ENCODE results near the gene USP50. TPM values are rescaled to one million over a fixed set of nuclear protein-coding genes. Genes with fewer than 3 reads are reported as not detected.
"Not testable (repeated sequence)": the region's sequence is repeated elsewhere in the genome, so short reads cannot be mapped to it uniquely, and the experiment has no call there.

The USP50 gene
- total RNA-seq, 1 donor from 2014 or later, result not detected

GRCh38 chr15:50501815-50502214 is 44.7 kb downstream of the USP50 start:
- no peak for TF ChIP-seq CTCF (IDR thresholded peaks at IDR 0.05; ENCODE audit: insufficient read depth, low read length, poor library complexity, severe bottlenecking)
- Histone ChIP-seq H3K36me3 (ENCODE audit: control insufficient read depth, insufficient read depth, low read length) (no peaks in the 10 kb centered on the region), H3K27me3 (ENCODE audit: control insufficient read depth, insufficient read depth, low read length) (no peaks in the 10 kb centered on the region)

GRCh38 chr15:50500352-50500751 is 46.1 kb downstream of the USP50 start:
- no peak for DNase-seq (ENCODE audit: low read depth)
- Histone ChIP-seq H3K4me3 (ENCODE audit: low read depth, low read length) (no peak overlapping the region), H3K36me3 (ENCODE audit: control insufficient read depth, insufficient read depth, low read length) (no peaks in the 10 kb centered on the region), H3K27me3 (ENCODE audit: control insufficient read depth, insufficient read depth, low read length) (no peaks in the 10 kb centered on the region)
- no peak for TF ChIP-seq CTCF (IDR thresholded peaks at IDR 0.05; ENCODE audit: insufficient read depth, low read length, poor library complexity, severe bottlenecking)

More at GRCh38 chr15:50501815-50502214, 44.7 kb downstream of the USP50 start:
- H3K4me3 ChIP-seq (ENCODE audit: low read depth, low read length), result no peak overlapping the region
- DNase-seq (ENCODE audit: low read depth), result no peak

GRCh38 chr15:50496692-50497091 is 49.8 kb downstream of the USP50 start:
- Histone ChIP-seq H3K4me3 (ENCODE audit: low read depth, low read length) (no peak overlapping the region), H3K27me3 (ENCODE audit: control insufficient read depth, insufficient read depth, low read length) (no peaks in the 10 kb centered on the region), H3K36me3 (ENCODE audit: control insufficient read depth, insufficient read depth, low read length) (no peaks in the 10 kb centered on the region)
- no peak for DNase-seq (ENCODE audit: low read depth)
- no peak for TF ChIP-seq CTCF (IDR thresholded peaks at IDR 0.05; ENCODE audit: insufficient read depth, low read length, poor library complexity, severe bottlenecking)

GRCh38 chr15:50494547-50494946 is 51.9 kb downstream of the USP50 start:
- not testable (repeated sequence) for DNase-seq (ENCODE audit: low read depth); H3K36me3 ChIP-seq (ENCODE audit: control insufficient read depth, insufficient read depth, low read length); H3K4me3 ChIP-seq (ENCODE audit: low read depth, low read length); H3K27me3 ChIP-seq (ENCODE audit: control insufficient read depth, insufficient read depth, low read length)

- no peak for TF ChIP-seq CTCF (IDR thresholded peaks at IDR 0.05; ENCODE audit: insufficient read depth, low read length, poor library complexity, severe bottlenecking)
- no peak for DNase-seq (ENCODE audit: low read depth)
- Histone ChIP-seq H3K36me3 (ENCODE audit: control insufficient read depth, insufficient read depth, low read length) (no peaks in the 10 kb centered on the region), H3K27me3 (ENCODE audit: control insufficient read depth, insufficient read depth, low read length) (no peaks in the 10 kb centered on the region), H3K4me3 (ENCODE audit: low read depth, low read length) (no peak overlapping the region)
Observed at GRCh38 chr15:50493625-50494024, 52.8 kb downstream of the USP50 start.

- TF ChIP-seq CTCF (IDR thresholded peaks at IDR 0.05; ENCODE audit: insufficient read depth, low read length, poor library complexity, severe bottlenecking), result no peak
- no peaks in the 10 kb centered on the region for H3K36me3 ChIP-seq (ENCODE audit: control insufficient read depth, insufficient read depth, low read length)
- no peak for DNase-seq (ENCODE audit: low read depth)
- no peak overlapping the region for H3K4me3 ChIP-seq (ENCODE audit: low read depth, low read length)
- no peaks in the 10 kb centered on the region for H3K27me3 ChIP-seq (ENCODE audit: control insufficient read depth, insufficient read depth, low read length)
Observed at GRCh38 chr15:50487287-50487686, 59.2 kb downstream of the USP50 start.

Data from kidney epithelial cell (primary cell).